B cell (primary cell): ENCODE data around the gene CCDC136. TPM values are rescaled to one million over a fixed set of nuclear protein-coding genes. Genes with fewer than 3 reads are reported as not detected.

ENCODE experiments used
- ATAC-seq: fragments of 200-7000 bp; cut with Tn5 transposase; one replicate; pipeline ENCODE4 v1.10.0; 2021; ENCODE audit warnings: low read depth, mild to moderate bottlenecking, moderate number of reproducible peaks, moderate library complexity
- CTCF ChIA-PET: fragments of 350-600 bp; sonication (Branson Sonifier 250); formaldehyde crosslinking; loops from one replicate; lab custom pipeline; 2021; ENCODE audit warnings: antibody characterized with exemption, inconsistent platforms; lab: Charles Lee
- POLR2A ChIA-PET: fragments of 350-600 bp; sonication (Branson Sonifier 250); formaldehyde crosslinking; loops from one replicate; lab custom pipeline; 2021; ENCODE audit warnings: antibody characterized with exemption; lab: Charles Lee
- DNase-seq: peaks from one replicate; pipeline ENCODE4 v3.0.0; 2013
- H2AFZ ChIP-seq: 2 replicates; pipeline ENCODE4 v1.6.1; 2012; ENCODE audit warnings: mild to moderate bottlenecking, low read depth, low read length; ENCODE audit not compliant: insufficient read depth, poor library complexity, severe bottlenecking
- H3K27ac ChIP-seq, 2 donors: 1 replicate in 1 of 2; 2 replicates in 1 of 2; pipeline ENCODE4 v1.5.1; 2012 to 2013; ENCODE audit warnings: low read length in 2 of 2, mild to moderate bottlenecking in 2 of 2, moderate library complexity in 1 of 2
- H3K27me3 ChIP-seq, 4 experiments: fragments of 200-600 bp in 1 of 4; sonication (generic) in 1 of 4; replicated peaks in 1 of 4; 1 replicate in 2 of 4; 2 replicates in 2 of 4; pipeline versions ENCODE4 v1.6.1 to v1.7.0; 2013 to 2016; ENCODE audit warnings: low read length in 3 of 4, mild to moderate bottlenecking in 2 of 4, mixed read lengths in 1 of 4, moderate library complexity in 1 of 4; ENCODE audit not compliant: insufficient read depth in 4 of 4, control insufficient read depth in 3 of 4; ENCODE audit errors: control extremely low read depth in 1 of 4
- H3K36me3 ChIP-seq, 2 experiments: replicated peaks in 1 of 2; 1 replicate in 1 of 2; 2 replicates in 1 of 2; pipeline versions ENCODE4 v1.6.1 to v1.7.1; 2013; ENCODE audit warnings: low read length in 1 of 2; ENCODE audit not compliant: insufficient read depth in 2 of 2, control insufficient read depth in 1 of 2; ENCODE audit errors: control extremely low read depth in 1 of 2, extremely low read depth in 1 of 2
- H3K4me1 ChIP-seq, 2 donors: fragments of 200-600 bp in 1 of 2; sonication (generic) in 1 of 2; 1 replicate in 1 of 2; 2 replicates in 1 of 2; pipeline versions ENCODE4 v1.5.1 to v1.6.1; 2013 to 2017; ENCODE audit warnings: low read length in 2 of 2; ENCODE audit not compliant: control insufficient read depth in 2 of 2, insufficient read depth in 2 of 2
- H3K4me2 ChIP-seq: replicated peaks from 2 replicates; pipeline ENCODE3; 2012; ENCODE audit warnings: mild to moderate bottlenecking, low read depth, low read length; ENCODE audit not compliant: poor library complexity, severe bottlenecking
- H3K4me3 ChIP-seq, 5 experiments: fragments of 200-600 bp in 1 of 5; sonication (generic) in 1 of 5; 1 replicate in 3 of 5; 2 replicates in 2 of 5; pipeline versions ENCODE4 v1.5.1 to v1.7.0; 2011 to 2016; ENCODE audit warnings: low read length in 4 of 5, mild to moderate bottlenecking in 4 of 5, low read depth in 2 of 5, control low read depth in 1 of 5, moderate library complexity in 1 of 5; ENCODE audit not compliant: insufficient read depth in 1 of 5; ENCODE audit errors: control extremely low read depth in 1 of 5, extremely low read depth in 1 of 5
- H3K79me2 ChIP-seq: fragments of 200-600 bp; sonication (generic); one replicate; pipeline ENCODE4 v1.6.0; 2016; ENCODE audit warnings: low read length; ENCODE audit not compliant: control insufficient read depth, insufficient read depth
- H3K9ac ChIP-seq: fragments of 200-600 bp; sonication (generic); 2 replicates; pipeline ENCODE4 v1.6.1; 2017; ENCODE audit warnings: mild to moderate bottlenecking, low read length, moderate library complexity
- H3K9me3 ChIP-seq, 3 donors: one replicate each; pipeline versions ENCODE4 v1.6.1 to v1.7.1; 2013; ENCODE audit warnings: low read length in 2 of 3; ENCODE audit not compliant: control insufficient read depth in 2 of 3, insufficient read depth in 1 of 3; ENCODE audit errors: control extremely low read depth in 1 of 3
- H4K20me1 ChIP-seq: 2 replicates; pipeline ENCODE4 v1.6.0; 2012; ENCODE audit warnings: mild to moderate bottlenecking, low read length; ENCODE audit not compliant: insufficient read depth, control insufficient read depth, poor library complexity, severe bottlenecking
- H3K27ac Mint-ChIP-seq: one replicate; pipeline ENCODE4 v1.8.0; 2021; ENCODE audit warnings: mixed read lengths
- H3K27me3 Mint-ChIP-seq: one replicate; pipeline ENCODE4 v1.8.0; 2021; ENCODE audit warnings: mixed read lengths
- H3K4me1 Mint-ChIP-seq: one replicate; pipeline ENCODE4 v1.8.0; 2021; ENCODE audit warnings: mixed read lengths
- H3K4me3 Mint-ChIP-seq: one replicate; pipeline ENCODE4 v1.8.0; 2021; ENCODE audit warnings: mixed read lengths
- H3K9me3 Mint-ChIP-seq: one replicate; pipeline ENCODE4 v1.8.0; 2022; ENCODE audit warnings: mixed read lengths; ENCODE audit not compliant: insufficient read depth
- EZH2 ChIP-seq: IDR thresholded peaks from 2 replicates; pipeline ENCODE4 v1.6.1; 2012; ENCODE audit warnings: borderline replicate concordance, low read depth, mild to moderate bottlenecking, moderate library complexity, low read length; ENCODE audit not compliant: insufficient read depth, poor library complexity, severe bottlenecking
- WGBS: methylation state at CpG from one replicate; pipeline ENCODE4 v1.1.5; 2013; ENCODE audit warnings: missing lambda C conversion rate; ENCODE audit not compliant: insufficient coverage; 5-methylcytosine and 5-hydroxymethylcytosine counted together
- intact Hi-C: fragments of 100-400 bp; cut with micrococcal nuclease; formaldehyde crosslinking; loops from one replicate; pipeline ENCODE4 v1.10.0; 2022
- polyA plus RNA-seq: library from polyadenylated mRNA; depleted of rRNA; stranded (reverse); fragments of >200 nt; gene quantifications from 2 replicates; pipeline ENCODE4 v1.2.3, GENCODE V29; 2012
- total RNA-seq, 2 donors: library from RNA; stranded (reverse); fragments of 120-200 nt in 1 of 2; gene quantifications; 1 replicate in 1 of 2; 2 replicates in 1 of 2; pipeline versions ENCODE4 v1.2.3 to v1.2.4, GENCODE V29; 2013 to 2022
- TF ChIP-seq, protein P1 (sequence below): fragments of 200-600 bp; IDR thresholded peaks from one replicate; pipeline ENCODE4 v1.8.0; 2022; ENCODE audit warnings: antibody characterized with exemption, mild to moderate bottlenecking

Gene CCDC136
- total and polyA plus RNA-seq, 2 donors (not counting 1 experiment from before 2014, with no cell fraction given): 2.2 to 13.9 TPM

DNA sequence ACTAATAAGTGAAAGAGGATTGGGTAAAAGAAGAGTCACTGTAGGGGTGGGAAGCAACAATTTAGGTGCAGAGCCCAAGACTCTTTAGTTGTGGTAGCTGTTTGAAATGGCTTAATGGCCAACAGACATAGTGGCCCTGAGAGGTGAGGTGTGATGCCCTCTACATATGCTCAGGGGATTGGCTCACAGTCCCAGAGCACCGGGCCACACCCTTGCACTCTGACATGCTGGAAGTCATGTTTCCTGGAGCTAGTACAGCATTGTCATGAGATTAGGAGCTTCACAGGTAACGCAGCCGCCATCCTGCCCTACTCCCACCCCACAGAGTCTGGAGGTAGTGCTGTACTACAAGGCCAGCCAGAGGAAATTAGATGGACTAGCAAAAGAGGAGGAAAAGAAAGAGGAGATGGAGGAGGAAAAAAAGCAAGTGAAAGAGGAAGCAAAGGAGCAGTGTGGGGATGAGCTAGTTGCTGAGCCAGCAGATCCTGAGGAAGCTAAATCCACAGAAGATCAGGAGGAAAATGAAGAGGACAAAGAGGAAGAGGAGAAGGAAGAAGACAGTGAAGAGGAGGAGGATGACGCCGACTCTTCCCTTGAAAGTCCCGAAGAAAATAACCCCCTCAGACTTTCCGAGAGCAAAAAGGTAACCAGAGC, 23.6 kb downstream of the CCDC136 start:
- CTCF ChIA-PET: no interaction called here

GRCh38 chr7:128818694-128819093, 26.9 kb downstream of the CCDC136 start:
- no peak overlapping the region for H3K4me3 ChIP-seq
- H3K27ac Mint-ChIP-seq: no peak overlapping the region
- TF ChIP-seq EZH2: no peak
- TF ChIP-seq, protein P1, sequence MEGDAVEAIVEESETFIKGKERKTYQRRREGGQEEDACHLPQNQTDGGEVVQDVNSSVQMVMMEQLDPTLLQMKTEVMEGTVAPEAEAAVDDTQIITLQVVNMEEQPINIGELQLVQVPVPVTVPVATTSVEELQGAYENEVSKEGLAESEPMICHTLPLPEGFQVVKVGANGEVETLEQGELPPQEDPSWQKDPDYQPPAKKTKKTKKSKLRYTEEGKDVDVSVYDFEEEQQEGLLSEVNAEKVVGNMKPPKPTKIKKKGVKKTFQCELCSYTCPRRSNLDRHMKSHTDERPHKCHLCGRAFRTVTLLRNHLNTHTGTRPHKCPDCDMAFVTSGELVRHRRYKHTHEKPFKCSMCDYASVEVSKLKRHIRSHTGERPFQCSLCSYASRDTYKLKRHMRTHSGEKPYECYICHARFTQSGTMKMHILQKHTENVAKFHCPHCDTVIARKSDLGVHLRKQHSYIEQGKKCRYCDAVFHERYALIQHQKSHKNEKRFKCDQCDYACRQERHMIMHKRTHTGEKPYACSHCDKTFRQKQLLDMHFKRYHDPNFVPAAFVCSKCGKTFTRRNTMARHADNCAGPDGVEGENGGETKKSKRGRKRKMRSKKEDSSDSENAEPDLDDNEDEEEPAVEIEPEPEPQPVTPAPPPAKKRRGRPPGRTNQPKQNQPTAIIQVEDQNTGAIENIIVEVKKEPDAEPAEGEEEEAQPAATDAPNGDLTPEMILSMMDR: no peak
- intact Hi-C loops: no loop called here
- no peak overlapping the region for H2AFZ ChIP-seq
- DNase-seq (no peak), ATAC-seq (no peak)
- peaks cover 0 to 4% (median 0%) of the 10 kb centered on the region in 4 experiments for H3K27me3 ChIP-seq
- no peak overlapping the region for H3K4me2 ChIP-seq
- no peaks in the 10 kb centered on the region for H3K27me3 Mint-ChIP-seq
- H3K4me1 ChIP-seq: no peaks in the 10 kb centered on the region
- no peaks in the 10 kb centered on the region for H3K9me3 ChIP-seq
- H3K9me3 Mint-ChIP-seq: no peaks in the 10 kb centered on the region
- H3K36me3 ChIP-seq: no peaks in the 10 kb centered on the region
- WGBS: 100% methylated on average over 3 of the region's 3 CpGs
- H3K9ac ChIP-seq: no peak overlapping the region
- H4K20me1 ChIP-seq: no peaks in the 10 kb centered on the region
- ChIA-PET POLR2A (no interaction called here), CTCF (no interaction called here)
- no peak overlapping the region for H3K27ac ChIP-seq
- H3K79me2 ChIP-seq: no peaks in the 10 kb centered on the region
- H3K4me3 Mint-ChIP-seq: no peak overlapping the region
- H3K4me1 Mint-ChIP-seq: no peaks in the 10 kb centered on the region

More for the DNA sequence above, 23.6 kb downstream of the CCDC136 start:
- H3K9ac ChIP-seq: no peak overlapping the region
- H3K36me3 ChIP-seq: no peaks in the 10 kb centered on the region
- no peak for TF ChIP-seq EZH2
- TF ChIP-seq, protein P1: no peak
- no peaks in the 10 kb centered on the region for H3K9me3 ChIP-seq
- ATAC-seq: no peak
- DNase-seq: no peak
- H3K4me3 ChIP-seq: no peak overlapping the region
- H4K20me1 ChIP-seq: no peaks in the 10 kb centered on the region
- Mint-ChIP-seq H3K27me3 (no peaks in the 10 kb centered on the region), H3K9me3 (no peaks in the 10 kb centered on the region), H3K27ac (no peak overlapping the region), H3K4me3 (no peak overlapping the region), H3K4me1 (no peaks in the 10 kb centered on the region)
- H3K4me1 ChIP-seq: no peaks in the 10 kb centered on the region
- intact Hi-C loops: no loop called here
- no peaks in the 10 kb centered on the region for H3K79me2 ChIP-seq
- POLR2A ChIA-PET: no interaction called here
- peaks cover 0 to 4% (median 0%) of the 10 kb centered on the region in 4 experiments for H3K27me3 ChIP-seq
- no peak overlapping the region for H3K27ac ChIP-seq
- no peak overlapping the region for H3K4me2 ChIP-seq
- H2AFZ ChIP-seq: no peak overlapping the region
- 100% methylated on average over 2 of the region's 7 CpGs for WGBS
